Measurements from ENCODE around the gene FTSJ3.
"Not testable (repeated sequence)": the region's sequence is repeated elsewhere in the genome, so short reads cannot be mapped to it uniquely, and the experiment has no call there.

Gene FTSJ3, protein sequence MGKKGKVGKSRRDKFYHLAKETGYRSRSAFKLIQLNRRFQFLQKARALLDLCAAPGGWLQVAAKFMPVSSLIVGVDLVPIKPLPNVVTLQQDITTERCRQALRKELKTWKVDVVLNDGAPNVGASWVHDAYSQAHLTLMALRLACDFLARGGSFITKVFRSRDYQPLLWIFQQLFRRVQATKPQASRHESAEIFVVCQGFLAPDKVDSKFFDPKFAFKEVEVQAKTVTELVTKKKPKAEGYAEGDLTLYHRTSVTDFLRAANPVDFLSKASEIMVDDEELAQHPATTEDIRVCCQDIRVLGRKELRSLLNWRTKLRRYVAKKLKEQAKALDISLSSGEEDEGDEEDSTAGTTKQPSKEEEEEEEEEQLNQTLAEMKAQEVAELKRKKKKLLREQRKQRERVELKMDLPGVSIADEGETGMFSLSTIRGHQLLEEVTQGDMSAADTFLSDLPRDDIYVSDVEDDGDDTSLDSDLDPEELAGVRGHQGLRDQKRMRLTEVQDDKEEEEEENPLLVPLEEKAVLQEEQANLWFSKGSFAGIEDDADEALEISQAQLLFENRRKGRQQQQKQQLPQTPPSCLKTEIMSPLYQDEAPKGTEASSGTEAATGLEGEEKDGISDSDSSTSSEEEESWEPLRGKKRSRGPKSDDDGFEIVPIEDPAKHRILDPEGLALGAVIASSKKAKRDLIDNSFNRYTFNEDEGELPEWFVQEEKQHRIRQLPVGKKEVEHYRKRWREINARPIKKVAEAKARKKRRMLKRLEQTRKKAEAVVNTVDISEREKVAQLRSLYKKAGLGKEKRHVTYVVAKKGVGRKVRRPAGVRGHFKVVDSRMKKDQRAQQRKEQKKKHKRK

DNA sequence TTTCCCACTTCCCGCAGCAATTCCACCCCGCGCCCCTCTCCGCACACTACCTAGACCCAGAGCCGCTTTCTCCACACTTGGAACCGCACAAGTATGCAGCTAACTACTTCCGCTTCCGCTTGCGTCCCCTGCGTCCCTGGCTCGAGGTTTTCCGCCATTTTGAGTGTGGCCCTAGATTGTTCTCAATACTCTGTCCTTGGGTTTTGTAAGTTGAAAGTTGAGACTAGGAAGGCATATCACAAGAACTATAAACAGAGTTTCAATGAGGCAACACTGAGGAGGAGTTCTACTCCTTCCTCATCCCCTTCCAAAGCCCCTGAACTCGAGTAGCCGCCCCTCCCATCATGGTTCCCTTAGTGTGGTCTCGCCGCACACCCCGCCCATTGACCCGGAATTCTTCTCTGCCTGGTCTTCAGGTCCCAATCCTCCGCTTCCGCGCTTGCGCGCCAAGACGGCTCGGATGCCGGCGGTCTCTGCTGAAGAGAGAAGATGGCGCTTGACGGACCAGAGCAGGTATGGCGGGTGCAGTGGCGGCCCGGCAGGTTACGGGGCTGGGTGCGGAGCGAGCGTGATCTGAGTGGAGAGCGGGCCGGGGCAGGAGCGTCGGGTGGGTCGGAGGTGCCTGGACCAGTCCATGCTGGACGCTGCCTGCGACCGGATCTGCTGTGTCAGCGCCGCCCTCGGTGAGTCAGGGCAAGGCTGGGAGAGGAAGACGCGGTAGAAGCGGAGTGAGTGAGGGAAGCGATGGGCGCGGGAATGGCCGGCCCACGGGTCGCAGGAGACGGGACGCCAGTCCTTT, at the start of gene FTSJ3, which contains the start of gene PSMC5:
TSS of gene FTSJ3 (minus strand) at position 662 of the 799 bp plus-strand sequence. CDS start 761 bp downstream, outside the sequence.
TSS of gene PSMC5 (plus strand) at position 430 of the 799 bp plus-strand sequence. CDS start at position 490, 60 bp downstream.
- peak; percentile 99 for DNase-seq

DNA sequence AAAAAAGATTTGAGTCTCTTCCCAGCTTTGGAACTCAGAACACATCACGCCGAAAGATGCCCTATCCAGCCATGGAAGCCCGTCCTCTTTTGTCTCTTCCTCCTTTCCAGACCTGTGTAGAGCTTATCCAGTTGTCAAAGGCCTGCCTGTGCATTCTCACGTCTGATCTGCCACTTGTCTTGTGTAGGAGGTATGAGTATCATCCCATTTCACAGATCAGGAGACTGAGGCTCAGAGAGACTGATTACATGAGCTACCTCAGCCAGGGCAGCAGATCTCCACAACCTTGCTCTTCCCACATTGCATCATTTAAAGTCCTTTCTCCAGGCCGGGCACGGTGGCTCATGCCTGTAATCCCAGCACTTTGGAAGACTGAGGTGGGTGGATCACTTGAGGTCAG, 47.2 kb upstream of the FTSJ3 start:
- DNase-seq = not testable (repeated sequence)

DNA sequence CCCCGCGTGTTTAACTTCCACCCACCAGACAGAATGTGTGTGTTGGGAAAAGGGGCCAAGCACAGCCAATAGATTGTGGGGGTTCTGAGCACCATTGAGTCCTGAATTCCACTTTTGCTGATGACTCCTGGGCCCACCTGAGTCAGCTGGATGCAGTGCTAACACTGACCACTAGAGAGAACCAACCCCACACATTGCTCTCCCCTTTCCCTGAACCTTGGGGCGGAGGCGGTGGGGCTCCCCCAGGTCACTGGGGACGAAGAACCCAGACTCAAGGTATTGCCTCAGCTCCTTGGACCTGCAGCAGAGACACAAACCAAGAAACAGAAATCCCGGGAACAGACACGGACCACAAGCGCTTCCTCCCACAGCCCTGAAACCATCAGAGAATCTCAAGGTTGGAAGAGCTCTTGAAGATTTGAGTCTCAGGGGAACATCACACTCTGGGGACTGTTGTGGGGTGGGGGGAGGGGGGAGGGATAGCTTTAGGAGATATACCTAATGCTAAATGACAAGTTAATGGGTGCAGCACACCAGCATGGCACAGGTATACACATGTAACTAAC, 46.7 kb upstream of the FTSJ3 start:
- DNase-seq = not testable (repeated sequence)

DNA sequence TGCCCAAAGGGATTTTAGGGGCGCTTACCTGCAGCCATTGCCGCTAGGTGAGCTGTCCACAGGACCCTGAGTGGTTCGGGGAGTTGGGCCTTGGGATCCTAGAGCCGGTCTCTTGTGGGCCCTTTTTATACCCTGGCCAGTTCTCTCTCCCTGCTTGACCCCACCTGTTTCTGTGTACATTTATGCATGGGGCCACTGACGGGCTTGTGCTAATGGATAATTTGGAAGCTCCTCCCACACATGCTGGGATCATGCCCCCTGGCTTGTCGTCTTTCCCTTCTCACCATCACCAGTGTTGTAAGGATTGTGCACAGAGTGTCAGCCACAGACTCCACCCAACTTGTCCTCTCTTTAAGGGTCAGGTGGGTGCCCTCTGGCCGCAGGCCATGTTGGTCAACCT, 46.1 kb upstream of the FTSJ3 start, which contains the start of gene CSH2:
TSS of gene CSH2 (minus strand) at position 101 of the 400 bp plus-strand sequence. CDS start at position 38, 63 bp downstream.
- not testable (repeated sequence) for DNase-seq

DNA sequence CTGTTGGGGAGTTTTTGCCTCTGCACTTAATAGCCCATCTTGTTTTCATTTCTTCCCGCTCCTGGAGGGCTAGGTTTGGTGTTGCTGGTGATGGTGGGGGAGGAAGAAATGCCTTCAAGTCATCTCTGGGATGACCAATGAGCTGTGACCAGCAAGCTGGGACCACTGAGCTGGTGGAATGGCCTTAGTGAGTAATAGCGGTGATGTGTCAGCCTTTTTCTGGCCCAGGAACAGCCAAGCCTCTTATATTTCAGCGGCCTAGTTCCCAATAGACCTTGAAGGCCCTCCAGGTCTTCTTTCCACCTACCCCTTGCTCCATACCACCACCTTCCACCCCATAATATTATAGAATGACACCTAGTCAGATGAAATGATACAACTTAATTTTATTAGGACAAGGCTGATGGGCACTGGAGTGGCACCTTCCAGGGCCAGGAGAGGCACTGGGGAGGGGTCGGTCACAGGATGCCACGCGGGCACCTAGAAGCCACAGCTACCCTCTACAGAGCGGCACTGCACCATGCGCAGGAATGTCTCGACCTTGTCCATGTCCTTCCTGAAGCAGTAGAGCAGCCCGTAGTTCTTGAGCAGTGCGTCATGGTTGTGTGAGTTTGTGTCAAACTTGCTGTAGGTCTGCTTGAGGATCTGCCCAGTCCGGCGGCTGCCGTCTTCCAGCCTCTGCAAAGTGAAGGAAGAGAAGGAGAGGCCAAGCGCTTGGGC, 44.3 kb upstream of the FTSJ3 start:
- DNase-seq = not testable (repeated sequence)

DNA sequence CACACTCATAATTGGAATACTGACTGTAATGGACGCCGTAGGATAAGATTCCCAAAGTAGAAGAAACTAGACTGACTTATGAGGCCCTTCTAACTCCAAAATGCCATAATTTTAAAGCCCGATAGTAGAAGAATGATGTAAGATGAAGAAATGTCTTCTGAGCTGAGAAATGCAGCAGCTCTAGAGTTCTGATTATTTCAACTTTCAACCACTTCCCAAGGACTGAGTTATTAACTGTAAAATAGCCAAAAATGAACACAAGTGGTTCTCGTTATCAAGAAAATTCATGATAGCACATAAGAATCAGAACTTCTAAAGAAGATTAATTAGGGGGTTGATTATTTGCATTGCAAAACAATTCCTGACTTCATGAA, 42.8 kb upstream of the FTSJ3 start:
- not testable (repeated sequence) for DNase-seq

DNA sequence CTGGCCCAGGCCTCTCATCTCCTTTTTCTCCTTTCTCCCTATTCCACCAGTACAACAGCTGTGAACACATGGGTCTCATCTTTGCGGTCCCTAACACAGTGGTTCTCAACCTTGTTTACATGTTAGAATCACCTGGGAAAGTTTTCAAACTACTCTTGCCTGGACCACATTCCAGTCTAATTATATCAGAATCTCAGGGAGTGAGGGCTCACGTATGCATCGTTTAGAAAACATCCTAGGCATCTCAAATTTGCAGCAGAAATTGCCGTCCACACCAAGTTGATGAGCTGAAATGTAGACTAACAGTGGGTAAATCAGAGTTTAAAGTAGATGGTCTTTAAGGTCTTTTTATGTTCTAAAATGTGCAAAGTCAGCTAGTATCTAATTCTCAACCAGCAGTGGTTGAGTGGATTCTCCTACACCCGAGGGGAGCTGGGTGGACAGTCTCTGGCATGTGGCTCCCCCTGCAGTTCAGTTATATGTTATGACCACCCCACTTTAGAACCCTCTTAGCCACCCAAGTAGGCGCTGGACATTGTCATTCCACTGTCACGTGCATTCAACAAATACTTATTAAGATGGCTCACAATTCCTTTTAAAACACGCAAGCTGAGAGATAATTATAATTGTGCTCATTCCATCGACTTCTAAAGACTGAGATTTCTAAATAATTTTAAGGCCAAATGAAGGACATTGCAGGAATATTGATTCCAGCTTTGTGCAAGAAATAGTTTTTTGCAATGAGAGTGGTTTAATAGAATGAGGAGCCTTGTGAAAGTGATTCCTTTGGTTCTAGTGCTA, 42.2 kb upstream of the FTSJ3 start:
- DNase-seq = not testable (repeated sequence)

DNA sequence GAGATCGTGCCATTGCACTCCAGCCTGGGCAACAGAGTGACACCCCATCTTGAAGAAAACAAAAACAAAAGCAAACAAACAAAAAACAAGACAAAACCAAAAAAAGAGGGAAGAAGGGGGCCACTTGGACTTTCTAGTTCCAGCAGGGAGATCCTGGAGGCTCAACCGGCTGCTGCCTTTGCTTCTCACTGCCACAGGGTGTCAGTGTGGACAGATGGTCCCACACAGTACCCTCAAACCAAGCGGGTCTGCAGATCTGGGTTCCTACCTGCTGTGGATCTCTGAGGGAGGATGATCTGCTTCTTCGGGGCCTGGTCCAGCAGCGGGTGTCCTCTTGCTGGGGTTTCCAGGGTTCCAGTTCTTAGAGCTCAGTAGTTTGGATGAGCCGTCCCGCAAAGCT, 39.2 kb upstream of the FTSJ3 start:
- DNase-seq = not testable (repeated sequence)

DNA sequence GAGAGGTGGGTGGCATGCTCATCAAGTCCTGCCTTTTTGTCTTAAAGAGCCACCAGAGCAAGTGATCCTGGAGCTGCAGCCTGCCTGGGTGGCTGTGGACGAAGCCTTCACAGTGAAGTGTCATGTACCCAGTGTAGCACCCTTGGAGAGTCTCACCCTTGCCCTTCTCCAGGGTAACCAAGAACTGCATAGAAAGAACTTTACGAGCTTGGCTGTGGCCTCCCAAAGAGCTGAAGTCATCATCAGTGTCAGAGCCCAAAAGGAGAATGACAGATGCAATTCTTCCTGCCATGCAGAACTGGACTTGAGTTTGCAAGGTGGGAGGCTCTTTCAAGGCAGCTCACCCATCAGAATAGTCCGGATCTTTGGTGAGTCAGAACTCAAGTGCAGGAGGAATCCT, 31.8 kb upstream of the FTSJ3 start:
- no peak for DNase-seq

DNA sequence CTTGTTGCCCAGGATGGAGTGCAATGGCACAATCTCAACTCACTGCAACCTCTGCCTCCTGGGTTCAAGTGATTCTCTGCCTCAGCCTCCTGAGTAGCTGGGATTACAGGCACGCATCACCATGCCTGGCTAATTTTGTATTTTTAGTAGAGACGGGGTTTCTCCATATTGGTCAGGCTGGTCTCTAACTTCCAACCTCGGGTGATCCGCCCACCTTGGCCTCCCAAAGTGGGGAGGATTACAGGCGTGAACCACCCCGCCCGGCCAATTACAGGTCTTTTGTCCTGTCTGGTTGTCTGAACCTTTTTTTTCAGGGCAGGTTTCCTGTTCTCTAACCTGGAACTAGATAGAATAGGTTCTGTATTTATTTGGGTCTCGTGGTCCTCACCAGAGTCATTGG, 29.0 kb upstream of the FTSJ3 start:
- not testable (repeated sequence) for DNase-seq

DNA sequence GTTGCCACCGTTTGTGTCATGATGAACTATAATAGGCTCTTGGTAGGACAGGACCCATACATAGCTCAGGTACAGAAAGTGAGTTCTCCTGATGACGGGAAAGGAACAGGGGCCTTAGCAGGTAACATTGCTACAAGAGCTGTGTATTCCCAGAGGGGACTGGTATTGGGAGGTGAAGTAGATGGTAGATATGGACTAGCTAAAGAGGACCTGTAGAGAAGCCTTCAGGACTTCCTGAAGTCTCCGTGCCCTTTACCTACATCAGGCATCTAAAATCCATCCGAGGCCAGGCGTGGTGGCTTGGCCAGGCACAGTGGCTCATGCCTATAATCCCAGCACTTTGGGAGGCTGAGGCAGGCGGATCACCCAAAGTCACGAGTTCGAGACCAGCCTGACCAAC, 27.7 kb upstream of the FTSJ3 start:
- no peak for DNase-seq

DNA sequence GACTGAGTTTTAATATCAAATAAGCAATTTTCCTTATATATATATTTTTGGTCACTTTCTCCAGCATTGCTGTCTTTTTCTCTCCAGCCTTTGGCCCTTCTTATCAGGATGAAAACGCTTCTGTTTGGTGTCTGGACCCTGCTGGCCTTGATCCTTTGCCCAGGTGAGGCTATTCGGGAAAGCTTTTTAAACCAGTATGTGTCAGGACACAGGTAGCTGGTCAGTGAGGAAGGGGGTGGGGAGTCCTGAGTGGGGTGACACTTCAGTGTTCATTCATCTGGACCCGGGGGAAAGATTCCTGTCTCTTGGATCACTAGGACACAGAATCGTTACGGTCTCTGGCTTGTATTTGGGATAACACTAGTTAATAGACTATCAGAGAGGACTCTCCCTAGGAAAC, 27.2 kb upstream of the FTSJ3 start:
- DNase-seq = no peak

DNA sequence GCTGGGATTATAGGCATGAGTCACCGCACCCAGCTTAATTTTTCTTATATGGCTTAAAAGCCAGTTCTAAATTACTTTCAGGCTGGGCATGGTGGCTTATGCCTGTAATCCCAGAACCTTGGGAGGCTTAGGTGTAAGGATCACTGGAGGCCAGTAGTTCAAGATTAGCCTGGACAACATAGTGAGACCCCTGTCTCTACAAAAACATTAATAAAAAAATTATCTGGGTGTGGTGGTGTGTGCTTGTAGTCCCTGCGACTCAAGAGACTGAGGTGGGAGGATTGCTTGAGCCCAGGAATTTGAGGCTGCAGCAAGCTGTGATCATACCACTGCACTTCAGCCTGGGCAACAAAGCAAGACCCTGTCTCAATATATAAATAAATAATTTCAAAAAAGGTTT, 25.8 kb upstream of the FTSJ3 start:
- no peak for DNase-seq

DNA sequence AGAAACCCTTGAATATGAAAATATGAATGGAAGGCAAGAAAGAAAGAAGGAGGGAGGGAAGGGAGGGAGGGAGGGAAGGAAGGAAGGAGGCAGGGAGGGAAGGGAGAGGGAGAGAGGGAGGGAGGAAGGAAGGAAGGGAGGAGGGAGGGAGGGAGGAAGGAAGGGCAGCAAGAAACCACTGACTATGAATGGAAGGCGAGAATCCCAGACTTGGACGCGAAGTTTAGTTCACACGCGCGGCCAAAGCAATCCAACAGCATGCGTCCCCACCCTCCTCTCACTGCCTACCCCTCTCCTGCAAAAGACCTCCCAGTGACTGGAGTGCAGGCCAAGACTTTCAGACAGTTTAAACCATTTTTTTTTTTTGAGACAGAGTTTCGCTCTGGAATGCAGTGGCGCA, 22.9 kb upstream of the FTSJ3 start:
- no peak for DNase-seq

DNA sequence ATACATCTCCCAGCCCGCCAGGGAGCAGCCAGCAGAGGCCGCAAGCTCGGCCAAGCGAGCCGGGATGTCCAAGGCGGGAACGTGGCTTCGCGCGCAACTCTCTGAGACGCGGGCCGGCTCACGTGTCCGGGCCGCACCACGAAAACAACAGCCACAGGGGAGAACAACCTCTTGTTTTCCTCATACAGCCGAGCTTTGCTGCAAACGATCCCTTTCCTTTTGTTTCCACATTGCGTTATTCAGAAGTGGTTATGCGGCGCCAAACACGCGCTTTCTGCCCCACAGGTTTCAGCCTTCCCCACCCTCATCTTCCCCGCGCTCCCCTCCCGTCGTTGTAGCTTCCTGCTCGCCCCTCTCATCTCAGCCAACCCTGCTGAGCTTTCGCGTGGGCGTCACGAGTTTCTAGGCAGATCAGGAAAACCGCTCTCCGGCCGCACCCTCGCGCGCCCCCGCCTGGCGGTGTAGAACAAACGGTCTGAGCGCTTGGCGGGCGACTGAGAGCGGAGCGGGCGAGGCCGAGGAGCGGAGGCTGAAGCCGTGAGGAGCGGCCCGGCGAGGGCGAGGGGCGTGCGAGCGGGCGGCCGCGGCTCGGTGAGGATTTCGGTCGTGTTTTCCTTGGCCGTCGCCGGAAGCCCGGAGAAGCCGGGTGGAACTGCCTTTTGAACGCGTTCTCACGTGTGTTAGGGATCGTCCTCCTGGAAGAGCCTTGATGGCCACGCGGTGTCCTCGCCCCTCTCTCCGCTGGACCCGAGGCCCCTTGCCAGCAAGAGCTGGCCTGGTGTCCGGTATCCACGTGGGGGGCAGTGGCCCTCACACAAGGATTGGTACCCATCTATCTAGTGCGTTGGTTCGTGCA, 21.6 kb upstream of the FTSJ3 start:
- DNase-seq = no peak

DNA sequence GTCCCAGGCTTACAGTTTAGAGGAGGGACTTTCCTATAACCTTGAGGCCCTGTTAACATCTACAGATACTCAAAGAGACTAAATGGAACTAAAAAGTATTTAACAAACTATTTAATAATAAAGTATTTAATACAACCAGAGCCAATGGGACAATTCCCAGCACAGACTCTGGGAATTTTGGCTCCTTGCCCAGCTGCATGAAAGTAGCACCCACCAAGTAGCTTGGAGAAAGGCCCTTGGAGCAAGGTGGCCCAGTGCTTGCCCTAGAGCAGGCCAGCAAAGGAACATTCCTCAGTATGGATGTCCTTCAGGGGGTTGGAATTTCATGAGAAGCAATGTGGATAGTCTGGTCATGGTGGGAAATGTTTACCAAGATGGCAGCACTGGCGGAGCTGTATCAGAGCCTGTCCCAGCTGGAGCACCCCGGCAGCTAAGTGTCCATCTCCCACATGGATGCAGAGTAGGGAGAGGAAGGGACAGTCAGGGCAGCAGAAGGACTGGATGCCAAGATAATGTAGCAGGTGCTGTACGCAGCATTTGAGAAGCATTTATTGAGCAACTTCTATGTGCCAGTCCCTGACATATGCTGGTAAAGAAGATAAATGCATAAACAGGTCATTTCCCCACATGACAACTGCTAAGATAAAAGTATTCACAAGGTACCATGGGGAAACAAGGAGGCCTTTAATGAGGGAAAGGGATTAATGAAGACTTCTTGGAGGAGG, 20.2 kb upstream of the FTSJ3 start:
- DNase-seq = no peak

DNA sequence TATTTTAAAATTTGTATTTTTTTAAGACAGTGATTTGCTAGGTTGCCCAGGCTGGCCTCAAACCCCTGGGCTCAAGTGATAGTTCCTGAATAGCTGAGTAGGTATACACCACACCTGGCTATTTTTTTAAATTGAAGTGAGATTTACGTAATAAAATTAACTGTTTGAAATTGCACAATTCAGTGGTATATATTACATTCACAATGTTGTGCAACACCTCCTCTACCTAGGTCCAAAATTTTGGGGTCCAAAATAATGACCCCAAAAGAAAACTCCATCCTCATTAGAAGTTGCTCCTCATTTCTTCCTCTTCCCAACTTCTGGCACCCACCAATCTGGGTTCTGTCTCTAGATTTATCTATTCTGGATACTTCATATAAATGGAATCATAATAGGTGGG, 18.0 kb upstream of the FTSJ3 start:
- no peak for DNase-seq

DNA sequence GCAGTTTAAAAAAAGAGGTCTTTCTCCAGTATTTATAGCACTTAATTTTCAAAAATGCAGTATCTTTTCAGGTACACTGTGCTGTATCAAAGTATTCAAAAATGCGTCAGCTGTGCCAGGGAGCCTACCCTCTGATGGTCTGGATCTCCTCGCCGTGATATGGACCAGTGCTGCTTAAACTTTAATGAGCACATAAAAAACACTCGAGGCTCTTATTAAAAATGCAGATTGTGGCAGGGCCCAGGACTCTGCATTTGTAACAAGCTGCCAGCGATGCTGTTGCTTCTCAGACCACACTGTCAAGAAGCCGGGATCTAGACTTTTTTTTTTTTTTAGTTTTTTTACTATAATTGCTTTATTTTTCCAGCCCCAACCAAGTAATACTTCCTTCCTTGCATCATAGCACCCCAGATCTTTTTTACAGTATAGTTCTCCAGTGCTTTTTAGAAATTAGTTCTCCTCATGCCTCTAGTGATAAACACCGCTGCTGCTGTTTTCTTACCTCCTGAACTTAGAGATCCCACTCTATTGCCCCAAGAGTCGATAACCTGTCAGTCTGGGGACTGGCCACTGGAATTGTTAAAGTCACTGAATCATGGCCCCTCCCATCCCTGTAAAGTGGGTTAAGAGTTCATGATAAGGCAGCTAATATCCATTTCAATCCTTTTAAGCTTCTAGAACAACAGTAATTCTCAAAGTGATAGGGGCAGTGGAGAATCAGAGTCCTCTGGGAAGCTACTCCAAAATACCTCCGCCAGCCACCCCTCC, 16.6 kb upstream of the FTSJ3 start:
- DNase-seq = no peak

Data from NCI-H1092 treated with DMSO at 0.1 percent for 48 hours (cell line).